SU-DHL-6 (cell line): ENCODE measurements around the gene JUNB.

Experiments used
- CTCF ChIP-seq: fragments of 200-600 bp; sonication (generic); IDR thresholded peaks from one replicate; pipeline ENCODE4 v1.5.1; 2017; ENCODE audit warnings: antibody characterized with exemption, mild to moderate bottlenecking, low read length, moderate library complexity; ENCODE audit not compliant: insufficient read depth, poor library complexity, severe bottlenecking
- EZH2phosphoT487 ChIP-seq: fragments of 200-600 bp; sonication (generic), shearing (Covaris generic); conservative IDR thresholded peaks from 2 replicates; pipeline ENCODE4 v1.6.1; 2018; ENCODE audit warnings: mild to moderate bottlenecking, antibody characterized with exemption, low read length, moderate library complexity, mixed read lengths

DNA sequence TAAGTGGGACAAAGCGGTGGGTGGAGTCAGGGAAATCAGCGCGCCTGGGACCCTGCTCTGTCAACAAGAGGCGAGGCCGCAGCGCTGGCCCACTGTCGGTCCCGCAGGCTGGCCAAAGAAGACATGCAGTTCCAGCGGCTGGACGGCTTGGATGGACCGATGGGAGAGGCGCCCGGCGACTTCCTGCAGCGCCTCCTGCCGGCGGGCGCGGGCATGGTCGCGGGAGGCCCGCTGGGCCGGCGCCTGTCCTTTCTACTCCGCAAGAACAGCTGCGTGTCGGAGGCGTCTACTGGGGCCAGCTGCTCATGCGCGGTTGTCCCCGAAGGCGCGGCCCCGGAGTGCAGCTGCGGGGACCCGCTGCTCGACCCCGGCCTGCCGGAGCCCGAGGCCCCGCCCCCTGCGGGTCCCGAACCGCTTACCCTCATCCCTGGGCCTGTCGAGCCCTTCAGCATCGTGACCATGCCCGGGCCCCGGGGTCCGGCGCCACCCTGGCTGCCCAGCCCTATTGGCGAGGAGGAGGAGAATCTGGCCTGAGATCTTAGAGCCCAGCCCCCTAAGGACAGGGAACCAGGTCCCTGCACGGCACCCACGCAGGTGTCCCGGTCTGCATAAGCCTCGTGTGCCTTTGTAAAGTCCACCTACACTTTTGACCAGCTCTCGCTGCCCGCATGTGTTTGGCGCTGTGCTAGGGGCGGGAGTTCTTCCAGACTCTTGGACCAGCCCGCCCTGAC lies 33.6 kb upstream of the JUNB start:
- TF ChIP-seq CTCF (peak; percentile 87), EZH2phosphoT487 (no peak)
